ENCODE measurements around the gene GGA1. TPM values are rescaled to one million over a fixed set of nuclear protein-coding genes. Genes with fewer than 3 reads are reported as not detected.

The GGA1 gene
- 41.9 and 70.4 TPM in 2 replicates for total RNA-seq

DNA sequence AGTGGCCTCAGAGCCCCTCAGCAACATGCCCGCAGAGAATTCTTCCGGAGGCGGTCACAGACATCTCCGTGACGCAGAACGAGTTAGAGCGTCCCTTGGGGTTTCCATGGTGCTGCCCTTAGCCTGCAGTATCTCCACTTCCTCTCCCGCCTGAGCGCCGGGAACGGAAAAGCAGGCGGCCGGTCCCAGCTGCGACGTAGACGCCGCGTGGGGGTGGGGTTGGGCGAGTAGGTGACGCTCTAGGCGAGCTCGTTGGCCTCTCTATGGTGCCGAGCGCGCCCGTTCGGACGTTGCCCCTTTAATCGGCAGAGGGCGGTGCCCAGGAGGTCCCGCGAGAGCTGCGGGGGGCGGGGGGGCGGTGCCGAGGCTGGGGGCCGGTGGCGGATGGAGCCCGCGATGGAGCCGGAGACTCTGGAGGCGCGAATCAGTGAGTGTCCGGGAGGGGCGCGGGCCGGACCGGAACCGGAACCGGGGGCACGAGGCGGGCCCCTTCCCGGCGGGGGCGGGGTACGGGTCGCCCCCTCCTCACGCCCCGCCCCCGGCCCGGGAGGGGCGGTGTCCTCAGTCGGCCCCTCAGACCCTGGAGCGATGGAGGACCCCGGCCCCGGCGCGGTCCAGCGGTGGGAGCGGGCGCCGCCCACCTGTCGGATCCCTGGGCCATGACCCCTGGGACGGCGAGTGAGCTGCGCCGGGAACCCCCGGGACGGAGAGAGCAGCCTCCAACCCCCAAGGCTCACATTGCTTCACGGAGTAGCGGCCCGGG is at the start of gene GGA1:
Gene GGA1, plus strand, starts transcription at position 358 of the 763 bp plus-strand sequence. Its CDS starts 27 bp downstream, at position 385.

DNA sequence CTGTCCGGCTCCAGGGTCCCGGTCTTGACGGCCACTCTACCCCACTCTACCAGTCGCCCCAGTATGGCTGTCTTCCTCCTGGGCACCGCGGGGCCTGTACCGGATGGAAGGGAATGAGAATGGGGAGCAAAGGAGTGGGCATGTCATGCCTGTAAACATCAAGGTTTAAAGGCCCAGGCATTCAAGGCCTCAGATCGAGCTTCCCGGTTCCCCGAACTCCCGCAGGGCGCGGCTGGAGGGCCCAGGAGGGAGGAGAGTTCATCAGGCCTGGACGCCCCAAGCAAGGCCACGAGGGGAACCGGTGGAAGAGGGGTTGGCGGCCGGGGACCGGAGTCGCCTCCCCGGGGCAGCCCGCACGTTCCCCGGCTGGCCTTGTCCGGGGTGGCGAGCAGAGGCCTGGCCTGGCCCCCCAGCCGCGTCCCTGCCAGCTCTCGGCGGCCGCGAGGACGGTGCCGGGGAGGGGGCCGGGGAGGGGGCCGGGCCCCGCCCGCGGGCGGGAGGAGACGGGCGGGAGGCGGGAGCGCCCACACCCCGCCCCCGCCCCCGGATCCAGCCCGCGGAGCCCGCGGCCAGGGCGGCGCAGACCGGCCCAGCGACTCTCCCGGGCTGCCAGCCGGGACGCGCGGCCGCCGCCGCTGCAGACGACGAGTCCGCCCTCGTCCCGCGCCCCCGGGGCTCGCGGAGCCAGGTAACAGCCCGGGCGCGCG is 48.6 kb upstream of the GGA1 start, which contains the start of gene CDC42EP1:
Gene CDC42EP1, plus strand, starts transcription at position 580 of the 707 bp plus-strand sequence. CDS start 5,870 bp downstream, outside the sequence.

DNA sequence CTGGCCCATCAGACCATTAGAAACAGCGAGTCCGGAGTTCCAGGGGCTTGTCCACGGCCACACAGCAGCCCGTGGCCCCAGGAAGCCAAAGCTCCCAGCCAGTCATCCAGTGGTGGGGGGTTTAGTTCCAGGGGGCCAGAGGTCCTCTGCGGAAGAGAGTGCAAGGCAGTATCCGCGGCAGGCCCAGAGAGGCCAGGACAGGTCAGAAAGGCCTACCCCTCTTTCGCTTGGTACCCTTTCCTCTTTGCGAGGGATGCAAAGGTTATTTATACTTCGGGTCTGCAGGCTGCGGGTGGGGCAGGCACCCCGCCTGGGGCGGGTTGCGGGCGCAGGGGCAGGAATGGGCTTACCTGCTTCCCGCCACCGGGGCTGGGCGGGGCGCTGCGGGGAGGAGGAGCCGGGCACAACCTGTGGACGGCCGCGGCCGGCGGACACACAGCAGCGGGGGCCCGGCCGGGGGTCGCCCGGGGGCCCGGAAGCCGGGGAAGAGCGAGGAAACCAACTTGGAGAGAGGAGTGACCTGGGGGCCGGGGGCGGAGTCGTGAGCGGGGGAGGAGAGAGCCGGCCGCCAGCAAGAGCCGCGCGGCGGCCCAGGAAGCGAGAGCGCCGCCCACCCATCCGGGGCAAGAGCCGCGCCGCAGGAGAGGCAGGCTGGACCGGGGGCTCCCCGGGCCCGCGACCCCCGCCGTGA is 30.6 kb downstream of the GGA1 start, which contains the start of gene SH3BP1:
Gene SH3BP1, plus strand, starts transcription at position 600 of the 691 bp plus-strand sequence. CDS start 119 bp downstream, outside the sequence.

GRCh38 chr22:37658133-37659065 is 49.8 kb downstream of the GGA1 start, which contains the start of gene PDXP:
Gene PDXP (plus strand): TSS chr22:37658723. CDS start chr22:37658783, 60 bp downstream.

GRCh38 chr22:37674951-37675929 is 66.6 kb downstream of the GGA1 start, which contains the start of gene LGALS1:
Gene LGALS1 (plus strand): TSS chr22:37675636. CDS start chr22:37675703, 67 bp downstream.

Other genes with a start within 250 kb of the GGA1 start
- gene ELFN2, start 181.4 kb upstream of the GGA1 start, total RNA-seq: 0.59 and 0.74 TPM in 2 replicates
- gene MFNG, start 122.5 kb upstream of the GGA1 start, total RNA-seq: 0.28 and 0.59 TPM in 2 replicates
- gene CARD10, start 89.4 kb upstream of the GGA1 start, total RNA-seq: 2.1 and 7.5 TPM in 2 replicates
- 18.1 and 29.2 TPM in 2 replicates for gene CDC42EP1, start 48.4 kb upstream of the GGA1 start, total RNA-seq
- gene LGALS2, start 28.7 kb upstream of the GGA1 start, total RNA-seq: not detected in 2 replicates
- 46.5 and 47.5 TPM in 2 replicates for gene SH3BP1, start 30.8 kb downstream of the GGA1 start, total RNA-seq
- gene PDXP, start 49.9 kb downstream of the GGA1 start, total RNA-seq: 13.7 and 15.0 TPM in 2 replicates
- gene LGALS1, start 66.8 kb downstream of the GGA1 start, total RNA-seq: 2,277 and 6,043 TPM in 2 replicates
- 10.7 and 18.0 TPM in 2 replicates for gene NOL12, start 77.5 kb downstream of the GGA1 start, total RNA-seq
- gene TRIOBP, start 88.2 kb downstream of the GGA1 start, total RNA-seq: 160 and 222 TPM in 2 replicates
- gene GCAT, start 199.1 kb downstream of the GGA1 start, total RNA-seq: 29.5 and 48.7 TPM in 2 replicates
- not detected in 2 replicates for gene GALR3, start 214.5 kb downstream of the GGA1 start, total RNA-seq
- 24.8 and 25.2 TPM in 2 replicates for gene ANKRD54, start 235.5 kb downstream of the GGA1 start, total RNA-seq
- 295 and 311 TPM in 2 replicates for gene EIF3L, start 240.6 kb downstream of the GGA1 start, total RNA-seq

Data from smooth muscle cell of the umbilical artery (primary cell).